GM19452 (cell line): Measurements from ENCODE around the gene LILRB4.
"Not testable (repeated sequence)": the region's sequence is repeated elsewhere in the genome, so short reads cannot be mapped to it uniquely, and the experiment has no call there.

Source experiments
- ATAC-seq: cut with Tn5 transposase; IDR thresholded peaks from one replicate; pipeline ENCODE4 v1.9.1; 2021; ENCODE audit not compliant: unreplicated experiment

LILRB4 gene

GRCh38 chr19:54691582-54692297 lies 29.0 kb downstream of the LILRB4 start:
- ATAC-seq = no peak

GRCh38 chr19:54692298-54692615 lies 29.5 kb downstream of the LILRB4 start:
- ATAC-seq = no peak

DNA sequence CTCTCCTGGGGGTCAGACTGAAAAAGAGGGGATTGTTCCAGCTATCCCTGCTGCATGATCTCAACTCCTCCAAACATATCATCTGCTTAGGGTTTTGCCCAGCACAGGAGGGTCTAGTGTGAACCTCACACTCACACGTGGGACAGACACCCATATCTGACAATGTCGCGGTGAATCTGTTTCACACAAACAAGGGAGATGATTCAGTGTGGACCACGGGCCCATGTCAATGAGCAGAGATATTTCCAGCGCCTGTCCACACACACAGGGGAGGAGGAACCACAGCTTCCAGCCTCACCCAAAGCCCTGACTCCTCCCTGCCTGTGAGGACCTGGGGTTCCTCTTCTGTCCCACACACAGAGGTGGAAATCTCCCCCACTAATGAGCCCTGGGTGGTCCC lies 31.9 kb downstream of the LILRB4 start:
- ATAC-seq = no peak

DNA sequence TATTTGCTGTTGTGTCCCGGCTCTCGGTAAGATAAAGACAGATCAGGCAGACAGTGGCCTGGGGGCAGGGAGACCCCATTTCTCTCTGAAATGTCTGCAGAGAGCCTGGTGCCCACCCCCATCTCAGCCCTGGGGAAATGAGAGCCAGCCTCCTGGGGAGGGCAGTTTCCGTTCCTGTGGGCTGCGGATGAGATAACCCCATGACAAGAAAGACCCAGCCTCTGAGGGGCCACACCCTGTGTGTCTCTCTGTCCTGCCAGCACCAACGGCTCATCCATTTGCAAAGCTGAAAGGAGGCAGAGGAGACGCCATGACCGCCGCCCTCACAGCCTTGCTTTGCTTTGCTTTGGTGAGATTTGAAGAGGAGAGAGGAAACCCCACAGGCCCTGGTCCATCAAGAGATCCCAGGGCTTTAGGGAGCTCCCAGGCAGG lies 33.3 kb downstream of the LILRB4 start:
- no peak for ATAC-seq

GRCh38 chr19:54696766-54697165 lies 34.0 kb downstream of the LILRB4 start:
- no peak for ATAC-seq

DNA sequence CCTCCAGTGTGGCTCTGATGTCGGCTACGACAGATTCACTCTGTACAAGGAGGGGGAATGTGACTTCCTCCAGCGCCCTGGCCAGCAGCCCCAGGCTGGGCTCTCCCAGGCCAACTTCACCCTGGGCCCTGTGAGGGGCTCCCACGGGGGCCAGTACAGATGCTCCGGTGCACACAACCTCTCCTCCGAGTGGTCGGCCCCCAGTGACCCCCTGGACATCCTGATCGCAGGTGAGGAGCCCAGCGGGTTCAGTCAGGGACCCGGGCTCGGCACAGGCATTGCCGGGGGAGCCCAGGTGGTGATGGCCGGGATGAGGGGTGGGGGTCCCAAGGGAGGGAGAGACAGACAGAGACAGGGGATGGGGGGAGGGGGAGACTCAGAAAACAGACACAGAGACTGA lies 34.9 kb downstream of the LILRB4 start:
- ATAC-seq = not testable (repeated sequence)

GRCh38 chr19:54704928-54705327 lies 42.1 kb downstream of the LILRB4 start:
- no peak for ATAC-seq

DNA sequence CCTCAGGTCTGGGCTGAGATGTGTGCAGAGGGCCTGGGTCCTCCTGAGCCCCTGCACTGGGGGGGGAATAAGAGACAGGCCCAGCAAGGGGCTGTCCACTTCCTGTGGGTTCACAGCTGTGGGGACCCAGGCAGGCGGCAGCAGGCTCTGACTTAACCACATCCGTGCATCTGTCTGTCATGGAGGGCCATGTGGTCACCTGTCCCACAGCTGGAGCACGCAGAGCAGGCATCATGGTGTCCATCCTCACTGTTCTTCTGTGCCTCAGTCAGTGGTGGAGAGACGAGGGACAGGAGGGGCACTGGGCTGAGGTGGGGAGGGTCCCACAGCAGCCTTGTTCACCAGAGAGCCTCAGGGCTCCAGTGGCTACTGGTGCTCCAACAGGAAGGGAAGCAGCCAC lies 45.2 kb downstream of the LILRB4 start:
- ATAC-seq = no peak

GRCh38 chr19:54708781-54709180 lies 46.0 kb downstream of the LILRB4 start:
- no peak for ATAC-seq

DNA sequence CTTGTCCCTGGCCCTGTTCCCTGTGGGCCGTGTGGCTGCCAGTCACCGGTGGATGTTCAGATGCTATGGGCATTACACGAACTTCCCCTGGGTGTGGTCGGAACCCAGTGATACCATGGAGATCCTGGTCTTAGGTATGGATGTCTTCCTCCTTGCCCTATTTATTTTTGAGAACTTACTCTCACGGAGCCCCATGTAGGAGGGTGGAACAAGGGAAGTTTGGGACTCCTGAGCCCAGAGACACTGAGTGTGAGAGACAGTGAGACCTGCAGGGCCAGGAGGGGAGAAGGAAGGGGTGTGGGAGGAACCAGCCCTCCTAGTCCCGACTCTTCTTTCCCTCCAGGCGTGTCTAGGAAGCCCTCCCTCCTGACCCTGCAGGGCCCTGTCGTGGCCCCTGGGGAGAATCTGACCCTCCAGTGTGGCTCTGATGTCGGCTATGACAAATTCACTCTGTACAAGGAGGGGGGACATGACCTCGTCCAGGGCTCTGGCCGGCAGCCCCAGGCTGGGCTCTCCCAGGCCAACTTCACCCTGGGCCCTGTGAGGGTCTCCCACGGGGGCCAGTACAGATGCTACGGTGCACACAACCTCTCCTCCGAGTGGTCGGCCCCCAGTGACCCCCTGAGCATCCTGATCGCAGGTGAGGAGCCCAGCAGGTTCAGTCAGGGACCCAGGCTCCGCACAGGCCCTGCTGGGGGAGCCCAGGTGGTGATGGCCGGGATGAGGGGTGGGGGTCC lies 46.6 kb downstream of the LILRB4 start:
- no peak for ATAC-seq

DNA sequence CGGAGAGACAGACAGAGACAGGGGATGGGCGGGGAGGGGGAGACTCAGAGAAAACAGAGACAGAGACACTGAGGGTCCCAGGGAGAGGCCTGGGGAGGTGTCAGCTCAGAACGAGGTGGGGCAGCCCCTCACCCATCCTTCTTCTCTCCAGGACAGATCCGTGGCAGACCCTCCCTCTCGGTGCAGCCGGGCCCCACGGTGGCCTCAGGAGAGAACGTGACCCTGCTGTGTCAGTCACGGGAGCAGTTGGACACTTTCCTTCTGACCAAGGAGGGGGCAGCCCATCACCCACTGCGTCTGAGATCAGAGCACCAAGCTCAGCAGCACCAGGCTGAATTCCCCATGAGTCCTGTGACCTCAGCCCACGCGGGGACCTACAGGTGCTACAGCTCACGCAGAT lies 47.2 kb downstream of the LILRB4 start:
- not testable (repeated sequence) for ATAC-seq
